ENCODE measurements around the gene RASA3. TPM values are rescaled to one million over a fixed set of nuclear protein-coding genes. Genes with fewer than 3 reads are reported as not detected.
"Not testable (repeated sequence)": the region's sequence is repeated elsewhere in the genome, so short reads cannot be mapped to it uniquely, and the experiment has no call there.

Gene RASA3
- total RNA-seq, 1 experiment from 2014 or later = 9.1 TPM

DNA sequence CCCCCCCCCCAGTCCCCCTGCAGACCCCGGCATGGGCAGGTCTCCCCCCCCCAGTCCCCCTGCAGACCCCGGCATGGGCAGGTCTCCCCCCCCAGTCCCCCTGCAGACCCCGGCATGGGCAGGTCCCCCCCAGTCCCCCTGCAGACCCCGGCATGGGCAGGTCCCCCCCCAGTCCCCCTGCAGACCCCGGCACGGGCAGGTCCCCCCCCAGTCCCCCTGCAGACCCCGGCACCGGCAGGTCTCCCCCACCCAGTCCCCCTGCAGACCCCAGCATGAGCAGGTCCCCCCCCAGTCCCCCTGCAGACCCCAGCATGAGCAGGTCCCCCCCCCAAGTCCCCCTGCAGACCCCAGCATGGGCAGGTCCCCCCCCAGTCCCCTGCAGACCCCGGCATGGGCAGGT, 703 bp upstream of the RASA3 start:
- H3F3A ChIP-seq (ENCODE audit: low read length, unreplicated experiment); H3K9me3 ChIP-seq (ENCODE audit: low read length); H2AFZ ChIP-seq (ENCODE audit: low read length); H4K20me1 ChIP-seq (ENCODE audit: low read length); H3K9me2 ChIP-seq (replicated peaks; ENCODE audit: low read length); H3K4me2 ChIP-seq (ENCODE audit: low read length); H3K4me3 ChIP-seq (ENCODE audit: low read length); intact Hi-C loops (cut with micrococcal nuclease); POLR2A ChIA-PET (ENCODE audit: unreplicated experiment); H3K27ac ChIP-seq (ENCODE audit: low read length); H3K9ac ChIP-seq (ENCODE audit: low read length); ATAC-seq; CTCF ChIA-PET; DNase-seq; BruUV-seq (replicated peaks); H3K36me3 ChIP-seq (ENCODE audit: low read depth, low read length); H3K27me3 ChIP-seq (ENCODE audit: low read length): not testable (repeated sequence)
- Histone ChIP-seq H3K4me1 (ENCODE audit: insufficient read depth, low read length) (peaks cover 22% of the 10 kb centered on the region), H3K79me2 (ENCODE audit: low read length) (peaks cover 36% of the 10 kb centered on the region)

- ATAC-seq = peak; percentile 8
- intact Hi-C loops (cut with micrococcal nuclease) = no loop called here
These were observed 622 bp downstream of the RASA3 start for GRCh38 chr13:114131583-114132418.

GRCh38 chr13:114130837-114131582, 1.4 kb downstream of the RASA3 start:
- POLR2A ChIA-PET (ENCODE audit: unreplicated experiment) = no interaction called here

More at GRCh38 chr13:114131583-114132418, 622 bp downstream of the RASA3 start:
- ChIA-PET CTCF (interaction anchor here (0.6 kb wide), 1 partner anchor 373 kb away, joined by 3 read pairs; the partner anchor contains the start of gene TMEM255B), POLR2A (ENCODE audit: unreplicated experiment) (interaction anchor here (0.7 kb wide), 1 partner anchor 63 kb away, joined by 3 read pairs; no protein-coding TSS in a partner anchor)
- peaks cover 49% of the 10 kb centered on the region for H3K79me2 ChIP-seq (ENCODE audit: low read length)
- no peaks in the 10 kb centered on the region for H3K36me3 ChIP-seq (ENCODE audit: low read depth, low read length)
- H2AFZ ChIP-seq (ENCODE audit: low read length) = peak overlapping the region; percentile 56; the same call in 1 of the 2 replicates
- H3K27ac ChIP-seq (ENCODE audit: low read length) = peak overlapping the region; percentile 72
- H4K20me1 ChIP-seq (ENCODE audit: low read length) = no peaks in the 10 kb centered on the region
- no peak for DNase-seq
- H3K9me2 ChIP-seq (replicated peaks; ENCODE audit: low read length) = no peaks in the 10 kb centered on the region
- no peaks in the 10 kb centered on the region for H3K9me3 ChIP-seq (ENCODE audit: low read length)
- H3F3A ChIP-seq (ENCODE audit: low read length, unreplicated experiment) = peaks cover 4% of the 10 kb centered on the region
- BruUV-seq (replicated peaks) = no TSS peak
- peak overlapping the region; percentile 66 for H3K9ac ChIP-seq (ENCODE audit: low read length)
- no peaks in the 10 kb centered on the region for H3K27me3 ChIP-seq (ENCODE audit: low read length)
- TF ChIP-seq, protein P1, sequence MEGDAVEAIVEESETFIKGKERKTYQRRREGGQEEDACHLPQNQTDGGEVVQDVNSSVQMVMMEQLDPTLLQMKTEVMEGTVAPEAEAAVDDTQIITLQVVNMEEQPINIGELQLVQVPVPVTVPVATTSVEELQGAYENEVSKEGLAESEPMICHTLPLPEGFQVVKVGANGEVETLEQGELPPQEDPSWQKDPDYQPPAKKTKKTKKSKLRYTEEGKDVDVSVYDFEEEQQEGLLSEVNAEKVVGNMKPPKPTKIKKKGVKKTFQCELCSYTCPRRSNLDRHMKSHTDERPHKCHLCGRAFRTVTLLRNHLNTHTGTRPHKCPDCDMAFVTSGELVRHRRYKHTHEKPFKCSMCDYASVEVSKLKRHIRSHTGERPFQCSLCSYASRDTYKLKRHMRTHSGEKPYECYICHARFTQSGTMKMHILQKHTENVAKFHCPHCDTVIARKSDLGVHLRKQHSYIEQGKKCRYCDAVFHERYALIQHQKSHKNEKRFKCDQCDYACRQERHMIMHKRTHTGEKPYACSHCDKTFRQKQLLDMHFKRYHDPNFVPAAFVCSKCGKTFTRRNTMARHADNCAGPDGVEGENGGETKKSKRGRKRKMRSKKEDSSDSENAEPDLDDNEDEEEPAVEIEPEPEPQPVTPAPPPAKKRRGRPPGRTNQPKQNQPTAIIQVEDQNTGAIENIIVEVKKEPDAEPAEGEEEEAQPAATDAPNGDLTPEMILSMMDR (conservative IDR thresholded peaks at IDR 0.05; ENCODE audit: low read depth, low read length) = no peak
- TF ChIP-seq EZH2phosphoT487 (IDR thresholded peaks at IDR 0.05; ENCODE audit: borderline replicate concordance, low read length) (no peak), EZH2 (IDR thresholded peaks at IDR 0.05; ENCODE audit: low read length, unreplicated experiment) (no peak)
- peaks cover 22% of the 10 kb centered on the region for H3K4me1 ChIP-seq (ENCODE audit: insufficient read depth, low read length)
- H3K4me3 ChIP-seq (ENCODE audit: low read length) = peak overlapping the region; percentile 69
- peak overlapping the region; percentile 87 for H3K4me2 ChIP-seq (ENCODE audit: low read length)

More at GRCh38 chr13:114130837-114131582, 1.4 kb downstream of the RASA3 start:
- BruUV-seq (replicated peaks) = TSS peak; percentile 75
- ATAC-seq (peak; percentile 42), DNase-seq (peak; percentile 70)
- H3K4me2 ChIP-seq (ENCODE audit: low read length) = peak overlapping the region; percentile 87
- peaks cover 57% of the 10 kb centered on the region for H3K79me2 ChIP-seq (ENCODE audit: low read length)
- H4K20me1 ChIP-seq (ENCODE audit: low read length) = no peaks in the 10 kb centered on the region
- H2AFZ ChIP-seq (ENCODE audit: low read length) = peak overlapping the region; percentile 56
- peaks cover 22% of the 10 kb centered on the region for H3K4me1 ChIP-seq (ENCODE audit: insufficient read depth, low read length)
- peaks cover 4% of the 10 kb centered on the region for H3F3A ChIP-seq (ENCODE audit: low read length, unreplicated experiment)
- no peaks in the 10 kb centered on the region for H3K9me2 ChIP-seq (replicated peaks; ENCODE audit: low read length)
- TF ChIP-seq, protein P1 (conservative IDR thresholded peaks at IDR 0.05; ENCODE audit: low read depth, low read length) = no peak
- no peak for TF ChIP-seq EZH2phosphoT487 (IDR thresholded peaks at IDR 0.05; ENCODE audit: borderline replicate concordance, low read length)
- TF ChIP-seq EZH2 (IDR thresholded peaks at IDR 0.05; ENCODE audit: low read length, unreplicated experiment) = no peak
- CTCF ChIA-PET = no interaction called here
- H3K27ac ChIP-seq (ENCODE audit: low read length) = peak overlapping the region; percentile 72
- H3K9me3 ChIP-seq (ENCODE audit: low read length) = no peaks in the 10 kb centered on the region
- no peaks in the 10 kb centered on the region for H3K36me3 ChIP-seq (ENCODE audit: low read depth, low read length)
- no peaks in the 10 kb centered on the region for H3K27me3 ChIP-seq (ENCODE audit: low read length)
- intact Hi-C loops (cut with micrococcal nuclease) = no loop called here
- peak overlapping the region; percentile 66 for H3K9ac ChIP-seq (ENCODE audit: low read length)
- H3K4me3 ChIP-seq (ENCODE audit: low read length) = peak overlapping the region; percentile 69
